CD4-positive, alpha-beta T cell (primary cell): ENCODE measurements around the gene DNLZ. TPM values are rescaled to one million over a fixed set of nuclear protein-coding genes. Genes with fewer than 3 reads are reported as not detected.

Experiments used
- ATAC-seq: fragments of 200-7000 bp; cut with Tn5 transposase; one replicate; pipeline ENCODE4 v1.10.0; 2022; ENCODE audit warnings: mild to moderate bottlenecking; ENCODE audit not compliant: poor library complexity
- CTCF ChIA-PET: fragments of 350-600 bp; sonication (Branson Sonifier 250); formaldehyde crosslinking; loops from one replicate; lab custom pipeline; 2021; ENCODE audit warnings: antibody characterized with exemption, inconsistent platforms; lab: Charles Lee
- POLR2A ChIA-PET: fragments of 350-600 bp; sonication (Branson Sonifier 250); formaldehyde crosslinking; loops from one replicate; lab custom pipeline; 2021; ENCODE audit warnings: antibody characterized with exemption, inconsistent platforms; lab: Charles Lee
- DNase-seq, 14 experiments: peaks; one replicate each; pipeline ENCODE4 v3.0.0-alpha.2; 2013 to 2020; ENCODE audit warnings: mixed read lengths in 2 of 14
- H3K27ac ChIP-seq, 2 donors: one replicate each; pipeline versions ENCODE4 v1.5.1 to v1.7.0; 2013; ENCODE audit warnings: low read length in 2 of 2, low read depth in 1 of 2, mild to moderate bottlenecking in 1 of 2
- H3K27me3 ChIP-seq, 2 experiments: 1 replicate in 1 of 2; 2 replicates in 1 of 2; pipeline versions ENCODE4 v1.6.1 to v1.7.0; 2013; ENCODE audit warnings: low read length in 2 of 2, control low read depth in 1 of 2, mild to moderate bottlenecking in 1 of 2, moderate library complexity in 1 of 2; ENCODE audit not compliant: insufficient read depth in 2 of 2, control insufficient read depth in 1 of 2
- H3K36me3 ChIP-seq: one replicate; pipeline ENCODE4 v1.6.1; 2013; ENCODE audit warnings: low read length, control low read depth; ENCODE audit not compliant: insufficient read depth
- H3K4me1 ChIP-seq: one replicate; pipeline ENCODE4 v1.6.1; 2013; ENCODE audit warnings: low read length, control low read depth; ENCODE audit not compliant: insufficient read depth
- H3K4me3 ChIP-seq: one replicate; pipeline ENCODE4 v1.5.1; 2013; ENCODE audit warnings: mild to moderate bottlenecking, low read length, moderate library complexity
- H3K9me3 ChIP-seq, 2 experiments: 1 replicate in 1 of 2; 2 replicates in 1 of 2; pipeline versions ENCODE4 v1.6.1 to v1.7.0; 2013; ENCODE audit warnings: low read length in 2 of 2, mild to moderate bottlenecking in 2 of 2, control low read depth in 1 of 2, moderate library complexity in 1 of 2; ENCODE audit not compliant: control insufficient read depth in 1 of 2, insufficient read depth in 1 of 2
- H3K27ac Mint-ChIP-seq: one replicate; pipeline ENCODE4 v1.8.0; 2020; ENCODE audit warnings: mixed read lengths
- H3K27me3 Mint-ChIP-seq: one replicate; pipeline ENCODE4 v1.8.0; 2021; ENCODE audit warnings: mixed read lengths
- H3K36me3 Mint-ChIP-seq: one replicate; pipeline ENCODE4 v1.8.0; 2021; ENCODE audit warnings: low read depth, mixed read lengths
- H3K4me1 Mint-ChIP-seq: one replicate; pipeline ENCODE4 v1.8.0; 2021; ENCODE audit warnings: low read depth, mixed read lengths
- H3K4me3 Mint-ChIP-seq: one replicate; pipeline ENCODE4 v1.8.0; 2020; ENCODE audit warnings: mild to moderate bottlenecking, mixed read lengths
- H3K9me3 Mint-ChIP-seq: one replicate; pipeline ENCODE4 v1.8.0; 2020; ENCODE audit warnings: mixed read lengths
- intact Hi-C, 2 experiments: fragments of 100-400 bp; cut with DNase I in 1 of 2; cut with micrococcal nuclease in 1 of 2; formaldehyde crosslinking; loops; one replicate each; pipeline versions ENCODE4 v1.15.1 to v1.9.0; 2023 to 2025; cut with DNase I, micrococcal nuclease
- total RNA-seq, 174 experiments: library from RNA in 2 of 174; stranded (reverse) in 2 of 174; gene quantifications; one replicate each; pipeline ENCODE4 v1.2.3 and lab custom pipeline; 2021 to 2026
- TF ChIP-seq, protein P1 (sequence below): fragments of 200-600 bp; IDR thresholded peaks from one replicate; pipeline ENCODE4 v1.8.0; 2022; ENCODE audit warnings: antibody characterized with exemption, mild to moderate bottlenecking

DNLZ gene
- total RNA-seq, 2 experiments from 2014 or later: 15.4 to 17.0 TPM

DNA sequence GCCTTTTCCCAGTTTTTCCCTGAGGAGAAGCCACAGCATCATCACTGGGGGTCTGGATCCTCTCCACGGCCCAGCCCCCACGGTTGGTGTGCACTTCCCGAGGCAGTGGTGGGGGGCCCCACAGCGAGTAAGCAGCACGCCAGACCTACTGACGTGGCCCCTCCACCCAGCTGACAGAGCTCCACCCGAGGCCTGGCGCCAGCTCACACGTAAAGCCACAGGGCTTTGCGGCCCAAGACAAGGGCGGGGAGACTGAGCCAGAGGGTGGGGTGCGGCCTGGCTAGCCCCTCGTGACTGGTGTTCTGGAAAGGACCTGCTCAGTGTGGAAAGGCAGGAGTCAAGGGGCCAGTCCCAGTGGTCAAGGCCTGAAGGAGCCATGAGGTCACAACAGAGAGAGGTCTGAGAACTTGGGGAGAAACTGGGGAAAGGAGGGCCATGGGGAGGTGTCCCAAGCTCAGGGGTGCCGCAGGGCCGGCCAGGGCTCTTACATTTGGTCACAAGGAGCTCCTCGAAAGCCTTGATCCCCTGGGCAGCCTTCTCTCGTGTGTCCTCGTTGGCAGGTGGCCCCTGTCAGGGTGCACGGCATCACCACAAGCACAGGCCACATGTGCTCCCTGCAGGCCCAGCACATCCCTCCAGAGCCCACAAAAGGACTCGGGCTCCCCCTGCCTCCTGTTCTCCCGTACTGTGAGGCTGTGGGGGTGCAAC is 30.9 kb upstream of the DNLZ start:
- ChIA-PET POLR2A (no interaction called here), CTCF (no interaction called here)
- peaks cover 16% of the 10 kb centered on the region for H3K4me1 ChIP-seq
- TF ChIP-seq, protein P1, sequence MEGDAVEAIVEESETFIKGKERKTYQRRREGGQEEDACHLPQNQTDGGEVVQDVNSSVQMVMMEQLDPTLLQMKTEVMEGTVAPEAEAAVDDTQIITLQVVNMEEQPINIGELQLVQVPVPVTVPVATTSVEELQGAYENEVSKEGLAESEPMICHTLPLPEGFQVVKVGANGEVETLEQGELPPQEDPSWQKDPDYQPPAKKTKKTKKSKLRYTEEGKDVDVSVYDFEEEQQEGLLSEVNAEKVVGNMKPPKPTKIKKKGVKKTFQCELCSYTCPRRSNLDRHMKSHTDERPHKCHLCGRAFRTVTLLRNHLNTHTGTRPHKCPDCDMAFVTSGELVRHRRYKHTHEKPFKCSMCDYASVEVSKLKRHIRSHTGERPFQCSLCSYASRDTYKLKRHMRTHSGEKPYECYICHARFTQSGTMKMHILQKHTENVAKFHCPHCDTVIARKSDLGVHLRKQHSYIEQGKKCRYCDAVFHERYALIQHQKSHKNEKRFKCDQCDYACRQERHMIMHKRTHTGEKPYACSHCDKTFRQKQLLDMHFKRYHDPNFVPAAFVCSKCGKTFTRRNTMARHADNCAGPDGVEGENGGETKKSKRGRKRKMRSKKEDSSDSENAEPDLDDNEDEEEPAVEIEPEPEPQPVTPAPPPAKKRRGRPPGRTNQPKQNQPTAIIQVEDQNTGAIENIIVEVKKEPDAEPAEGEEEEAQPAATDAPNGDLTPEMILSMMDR: no peak
- DNase-seq (no peak), ATAC-seq (no peak)
- no peaks in the 10 kb centered on the region for H3K9me3 ChIP-seq
- H3K27me3 ChIP-seq: no peaks in the 10 kb centered on the region
- no peak overlapping the region for H3K27ac ChIP-seq
- H3K4me1 Mint-ChIP-seq: peaks cover 10% of the 10 kb centered on the region
- peaks cover 46% of the 10 kb centered on the region for H3K36me3 Mint-ChIP-seq
- no peak overlapping the region for H3K4me3 ChIP-seq
- H3K36me3 ChIP-seq: peaks cover 73% of the 10 kb centered on the region
- intact Hi-C loops: no loop called here
- H3K4me3 Mint-ChIP-seq: no peak overlapping the region
- H3K9me3 Mint-ChIP-seq: no peaks in the 10 kb centered on the region
- no peaks in the 10 kb centered on the region for H3K27me3 Mint-ChIP-seq
- H3K27ac Mint-ChIP-seq: no peak overlapping the region

DNA sequence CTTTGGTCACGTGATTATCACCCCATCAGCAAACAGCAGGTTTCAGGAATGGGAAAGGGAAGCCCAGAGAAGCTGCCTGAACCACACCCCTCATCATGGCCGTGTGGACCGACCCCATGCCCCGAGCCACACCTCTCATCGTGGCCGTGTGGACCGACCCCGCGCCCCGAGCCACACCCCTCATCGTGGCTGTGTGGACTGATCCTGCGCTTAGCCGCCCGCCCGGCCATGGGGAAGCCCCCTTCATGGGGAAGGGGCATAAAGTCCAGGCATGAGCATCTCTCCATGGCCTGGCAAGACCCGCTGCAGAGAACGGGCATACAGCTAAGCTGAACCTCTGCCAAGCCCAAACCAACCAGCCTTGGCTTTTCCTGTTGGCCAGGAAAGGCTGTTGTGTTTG is 30.0 kb upstream of the DNLZ start:
- H3K36me3 ChIP-seq: peaks cover 82% of the 10 kb centered on the region
- POLR2A ChIA-PET: no interaction called here

DNA sequence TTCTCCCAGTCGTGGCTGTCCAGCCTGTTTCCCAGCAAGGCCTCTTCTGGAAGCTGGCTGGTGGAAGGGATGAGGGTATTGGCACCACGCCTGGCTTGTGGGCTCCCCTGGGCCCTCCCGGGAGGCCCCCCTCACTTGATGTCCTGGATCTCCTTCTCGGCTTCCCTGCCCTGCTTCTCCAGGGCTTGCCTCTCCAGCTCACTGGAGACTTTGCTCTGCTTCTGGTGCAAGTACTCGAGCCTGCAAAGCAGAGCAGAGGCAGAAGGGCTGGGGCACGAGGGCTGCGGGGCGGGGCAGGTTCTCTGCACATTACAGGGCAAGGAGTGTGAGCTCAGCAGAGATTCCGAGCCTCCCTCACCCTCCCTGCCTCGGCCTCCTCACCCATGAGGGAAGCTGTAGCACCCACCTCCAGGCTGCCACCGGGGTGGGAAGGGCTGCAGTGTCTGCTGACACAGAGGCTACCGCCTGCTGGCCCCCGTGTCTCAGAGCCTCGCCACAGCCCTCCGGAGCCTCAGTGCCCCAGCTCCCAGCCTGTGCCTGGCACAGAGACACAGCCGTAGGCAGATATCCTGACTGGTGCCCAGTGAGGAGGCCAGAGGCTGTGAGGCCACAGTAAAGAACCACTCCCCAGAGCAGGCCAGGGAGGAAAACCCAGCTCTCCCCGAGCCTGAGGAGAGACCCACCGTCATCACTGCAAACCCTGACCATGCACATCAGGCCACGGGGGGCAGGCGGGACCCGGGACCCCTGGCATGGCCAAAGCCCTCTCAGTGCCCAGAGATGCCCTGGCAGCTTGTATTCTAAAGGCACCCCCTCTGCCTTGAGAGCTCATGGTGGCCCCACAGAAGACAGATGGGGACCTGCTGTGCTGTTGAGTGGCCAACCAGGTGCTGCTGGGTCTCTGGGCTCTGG is 29.2 kb upstream of the DNLZ start:
- H3K36me3 Mint-ChIP-seq: peaks cover 54% of the 10 kb centered on the region
- H3K4me3 ChIP-seq: no peak overlapping the region
- DNase-seq (no peak), ATAC-seq (no peak)
- H3K9me3 Mint-ChIP-seq: no peaks in the 10 kb centered on the region
- H3K27me3 ChIP-seq: no peaks in the 10 kb centered on the region
- POLR2A ChIA-PET: no interaction called here
- intact Hi-C loops: no loop called here
- CTCF ChIA-PET: no interaction called here
- H3K27ac Mint-ChIP-seq: no peak overlapping the region
- TF ChIP-seq, protein P1: no peak
- H3K4me1 ChIP-seq: no peaks in the 10 kb centered on the region
- H3K36me3 ChIP-seq: peaks cover 83% of the 10 kb centered on the region
- H3K9me3 ChIP-seq: no peaks in the 10 kb centered on the region
- H3K27me3 Mint-ChIP-seq: no peaks in the 10 kb centered on the region
- no peaks in the 10 kb centered on the region for H3K4me1 Mint-ChIP-seq
- H3K27ac ChIP-seq: no peak overlapping the region
- no peak overlapping the region for H3K4me3 Mint-ChIP-seq

More for the DNA sequence above, 30.0 kb upstream of the DNLZ start:
- H3K36me3 Mint-ChIP-seq: peaks cover 48% of the 10 kb centered on the region
- H3K27me3 Mint-ChIP-seq: no peaks in the 10 kb centered on the region
- H3K27ac Mint-ChIP-seq: no peak overlapping the region
- no peak overlapping the region for H3K4me3 Mint-ChIP-seq
- TF ChIP-seq, protein P1: no peak
- intact Hi-C loops: no loop called here
- Histone ChIP-seq H3K4me1 (peaks cover 7% of the 10 kb centered on the region), H3K9me3 (no peaks in the 10 kb centered on the region), H3K4me3 (no peak overlapping the region), H3K27me3 (no peaks in the 10 kb centered on the region), H3K27ac (no peak overlapping the region)
- CTCF ChIA-PET: no interaction called here
- peaks cover 1% of the 10 kb centered on the region for H3K4me1 Mint-ChIP-seq
- no peaks in the 10 kb centered on the region for H3K9me3 Mint-ChIP-seq
- ATAC-seq: no peak
- no peak for DNase-seq
